NCI-H1048 (cell line): ENCODE measurements around the gene RHBG.
A peak's percentile ranks its signal among the peaks of the same experiment; 100 is the strongest.

Experiments used
- DNase-seq: peaks from one replicate; lab custom pipeline; 2025; lab: John Stamatoyannopoulos, UW

Gene RHBG

DNA sequence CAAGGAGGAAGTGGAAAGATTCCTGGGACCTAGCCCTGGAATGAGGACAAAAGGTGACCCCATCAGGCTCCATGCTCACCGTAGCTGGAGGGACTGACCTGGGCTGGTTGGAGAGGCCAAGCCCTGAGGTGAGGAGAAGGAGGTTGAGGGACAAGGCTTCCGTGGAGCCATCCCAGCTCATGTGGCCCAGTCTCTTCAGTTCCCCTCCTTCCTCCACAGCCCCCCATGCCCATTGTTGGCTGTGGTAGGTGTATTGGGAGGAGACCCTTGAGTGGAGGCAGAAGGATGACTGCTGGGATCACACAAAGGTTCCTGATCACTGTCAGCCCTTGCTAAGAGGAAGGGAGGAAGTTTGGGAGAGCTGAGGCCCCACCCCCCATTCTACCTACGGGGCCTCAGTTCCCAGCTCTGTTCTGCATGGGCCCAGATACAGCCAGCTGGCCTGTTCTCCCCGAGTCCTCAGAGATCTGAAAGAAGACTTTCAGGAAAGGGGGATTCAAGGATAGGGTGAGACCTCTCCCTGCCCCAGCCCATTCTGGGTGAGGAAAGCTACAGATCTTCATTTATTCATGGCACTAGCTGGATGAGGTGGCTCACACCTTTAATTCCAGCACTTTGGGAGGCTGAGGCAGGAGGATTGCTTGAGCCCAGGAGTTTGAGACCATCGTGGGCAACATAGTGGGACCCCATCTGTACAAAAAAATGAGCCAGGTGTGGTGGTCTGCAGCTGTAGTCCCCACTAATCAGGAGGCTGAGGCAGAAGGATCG, 17.3 kb downstream of the RHBG start:
- DNase-seq, result no peak

DNA sequence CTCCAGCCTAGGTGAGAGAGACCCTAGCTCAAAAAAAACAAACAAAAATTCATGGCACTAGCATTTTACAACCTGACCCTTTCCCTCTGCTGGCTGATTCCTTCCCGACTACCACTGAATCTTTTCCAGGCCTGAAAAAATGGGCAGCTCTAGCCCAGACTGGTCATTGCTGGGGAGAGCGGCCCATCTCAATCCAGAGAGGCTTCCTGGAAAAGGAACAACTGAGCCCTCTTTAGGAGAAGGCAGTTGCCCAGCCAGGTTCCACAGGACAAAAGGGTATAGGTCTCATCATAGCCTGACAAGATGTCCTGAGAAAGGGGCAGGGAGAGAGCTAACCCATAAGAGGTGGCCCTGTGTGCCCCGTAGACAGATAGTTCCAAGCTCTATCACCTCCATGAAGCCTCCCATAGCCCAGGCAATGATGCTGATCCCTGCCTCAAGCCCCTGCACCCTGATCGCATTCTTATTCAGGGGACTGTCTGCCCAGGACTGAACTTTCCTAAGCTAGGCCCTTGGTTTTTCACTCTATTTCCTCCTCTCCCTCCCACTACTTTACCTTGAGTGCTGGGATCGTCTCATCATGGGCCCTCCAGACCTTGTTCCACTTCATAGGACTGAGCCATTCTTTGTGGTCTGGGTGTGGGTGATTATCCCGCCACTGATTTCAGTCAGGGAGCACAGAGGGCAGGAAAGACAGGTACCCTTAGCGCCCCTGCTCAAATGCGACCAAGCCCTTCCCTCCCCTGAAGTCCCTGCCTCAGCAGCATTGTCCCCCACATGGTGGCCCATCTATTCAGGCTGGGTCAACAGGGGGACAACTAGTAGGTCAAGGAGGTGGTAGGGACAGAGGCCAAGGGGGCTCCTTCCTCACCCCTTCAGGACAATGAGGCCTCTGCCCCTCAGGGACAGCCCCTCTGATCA, 18.2 kb downstream of the RHBG start:
- no peak for DNase-seq

- DNase-seq, result no peak
Observed at GRCh38 chr1:156387870-156388173, 18.8 kb downstream of the RHBG start.

DNA sequence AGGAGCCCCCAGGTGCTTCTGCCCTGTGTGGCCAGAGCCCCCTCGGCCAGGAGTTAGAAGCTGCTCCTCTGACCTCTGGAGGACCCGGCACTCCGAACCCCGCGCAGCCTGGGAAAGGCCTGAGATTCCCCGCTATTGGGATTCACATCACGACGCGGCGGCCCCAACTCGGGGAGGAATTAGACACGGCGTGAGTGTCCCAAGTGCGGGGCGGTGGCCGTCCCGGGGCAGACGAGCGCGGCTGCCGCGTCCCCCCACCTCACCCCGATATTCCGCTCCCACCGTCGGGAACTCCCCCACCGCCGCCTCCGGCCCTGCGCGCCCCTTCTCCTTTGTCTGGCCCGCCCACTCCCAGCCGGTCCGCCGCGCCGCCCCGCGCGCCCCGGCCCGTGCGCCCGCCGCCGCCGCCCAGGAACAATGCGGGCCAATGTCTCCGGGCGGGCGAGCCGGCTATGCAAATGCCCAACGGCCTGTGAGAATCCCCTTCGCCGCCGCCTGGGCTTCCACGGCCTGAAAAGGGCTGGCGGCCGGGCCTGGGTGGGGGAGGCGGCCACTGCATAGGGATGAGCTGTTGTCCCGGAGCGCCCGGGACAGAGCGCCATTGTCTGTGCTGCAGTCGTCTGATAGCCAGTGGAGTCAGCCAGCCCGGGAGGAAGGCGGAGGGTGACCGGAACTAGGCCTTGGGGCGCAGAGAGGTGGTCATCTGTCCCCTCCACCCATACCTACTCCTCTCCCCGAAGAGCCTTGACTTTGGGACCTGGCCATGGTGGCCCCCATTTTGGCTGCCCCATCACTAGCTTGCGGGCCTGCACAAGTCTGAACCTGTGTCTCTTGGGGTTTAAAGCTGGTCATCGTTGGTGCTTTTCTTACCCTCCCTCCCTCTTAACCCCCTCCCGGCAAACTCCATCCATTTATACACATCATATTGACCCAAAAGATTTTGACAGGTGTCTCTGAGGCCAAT, 19.4 kb downstream of the RHBG start:
- peak; percentile 41 for DNase-seq

DNA sequence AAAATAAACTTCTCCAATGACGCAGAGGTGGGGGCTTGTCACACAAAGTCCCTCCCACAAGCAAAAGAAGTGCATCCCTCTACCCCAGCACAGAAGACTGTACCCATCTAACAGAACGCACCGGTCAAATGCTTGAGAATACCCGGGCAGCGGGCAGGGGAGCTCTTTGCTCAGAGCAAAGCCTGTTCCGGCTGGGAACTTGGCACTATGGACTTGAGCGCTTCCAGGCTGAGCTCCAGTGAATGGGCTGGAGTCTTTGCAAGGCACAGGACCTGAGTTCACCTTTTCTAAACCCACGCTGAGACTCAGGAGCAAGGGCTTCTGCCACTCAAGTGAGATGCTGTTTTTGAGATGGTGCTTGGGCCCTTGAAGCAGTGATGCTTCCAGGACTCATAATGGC, 20.3 kb downstream of the RHBG start:
- DNase-seq, result no peak

DNA sequence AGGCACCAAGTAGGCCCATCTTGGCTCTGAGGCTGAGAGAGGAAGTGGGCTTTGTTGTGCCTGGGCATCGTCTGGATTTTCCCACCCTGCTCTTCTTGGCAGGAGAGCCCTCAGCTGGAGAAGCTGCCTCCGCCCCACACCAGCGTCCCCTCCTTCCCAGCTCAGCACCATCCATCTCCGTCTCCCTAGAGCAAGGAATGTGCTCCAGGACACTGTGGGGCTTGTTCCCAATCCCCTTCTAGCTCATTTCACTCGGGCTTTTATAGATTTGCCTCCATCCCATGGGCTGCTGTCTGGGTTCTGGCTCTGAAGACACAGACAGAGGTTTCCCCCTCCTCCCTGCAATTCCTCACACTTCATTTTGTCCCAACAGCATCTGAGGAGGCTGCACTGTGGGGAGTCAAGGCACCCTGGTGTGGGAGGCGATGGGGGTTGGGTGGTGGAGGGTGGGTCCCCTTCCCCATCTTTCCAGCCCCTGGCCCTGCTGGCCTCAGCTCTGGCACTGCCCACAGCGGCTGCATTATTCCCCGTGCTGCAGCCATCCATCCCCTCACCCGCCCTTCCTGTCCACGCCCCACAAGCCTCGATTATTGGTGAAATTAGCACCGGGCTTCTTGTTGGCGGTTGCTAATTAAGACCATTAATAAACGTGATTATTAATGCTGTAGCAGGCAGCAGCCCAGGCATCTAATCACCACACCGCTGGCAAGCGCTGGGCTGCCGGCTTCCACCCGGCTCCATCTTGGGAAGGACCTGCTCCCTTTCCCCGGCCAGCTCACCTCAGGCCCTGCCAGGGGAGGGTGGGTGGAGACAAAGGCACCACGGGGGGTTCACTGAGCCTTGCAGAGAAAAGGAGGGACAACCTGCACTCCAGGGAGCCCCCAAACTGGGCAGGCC, 21.7 kb downstream of the RHBG start:
- DNase-seq, result no peak

DNA sequence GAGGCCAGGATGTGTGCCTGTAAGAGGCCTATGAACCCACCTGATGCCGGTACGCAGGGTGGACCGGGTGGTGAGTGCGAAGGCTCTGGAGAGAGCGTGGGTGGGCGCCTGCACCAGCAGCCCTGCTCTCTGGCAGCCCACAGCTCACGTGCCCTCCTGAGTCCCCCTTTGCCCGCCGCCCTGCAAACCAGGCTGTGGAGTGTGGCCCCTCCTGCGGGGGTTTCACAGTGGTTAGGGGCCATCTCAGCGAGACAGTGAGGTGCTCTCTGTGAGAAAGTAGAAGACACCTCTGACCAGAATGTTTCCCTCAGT, 22.3 kb downstream of the RHBG start:
- no peak for DNase-seq

GRCh38 chr1:156391701-156392100, 22.7 kb downstream of the RHBG start:
- DNase-seq, result no peak

- DNase-seq, result no peak
Observed at GRCh38 chr1:156392452-156392853, 23.4 kb downstream of the RHBG start.

DNA sequence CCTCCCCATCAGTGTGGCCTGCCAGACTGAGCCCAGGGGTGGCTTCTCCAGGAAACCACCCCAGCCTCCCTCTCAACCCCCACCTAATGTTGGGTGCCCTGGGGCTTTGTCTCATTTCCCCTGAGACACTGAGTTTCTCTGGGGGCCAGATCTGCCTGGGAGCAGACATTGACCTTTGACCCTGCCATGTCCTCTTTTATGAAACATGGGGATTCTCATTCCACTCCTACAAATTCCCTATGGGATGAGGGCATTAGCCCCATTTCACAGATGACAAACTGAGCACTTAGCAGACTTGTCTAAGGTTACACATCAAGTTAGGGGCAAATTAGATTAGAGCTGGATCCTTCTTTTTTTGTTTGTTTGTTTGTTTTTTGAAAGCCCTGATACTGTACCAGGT, 24.1 kb downstream of the RHBG start:
- no peak for DNase-seq

- no peak for DNase-seq
Observed at GRCh38 chr1:156394082-156394481, 25.1 kb downstream of the RHBG start.

DNA sequence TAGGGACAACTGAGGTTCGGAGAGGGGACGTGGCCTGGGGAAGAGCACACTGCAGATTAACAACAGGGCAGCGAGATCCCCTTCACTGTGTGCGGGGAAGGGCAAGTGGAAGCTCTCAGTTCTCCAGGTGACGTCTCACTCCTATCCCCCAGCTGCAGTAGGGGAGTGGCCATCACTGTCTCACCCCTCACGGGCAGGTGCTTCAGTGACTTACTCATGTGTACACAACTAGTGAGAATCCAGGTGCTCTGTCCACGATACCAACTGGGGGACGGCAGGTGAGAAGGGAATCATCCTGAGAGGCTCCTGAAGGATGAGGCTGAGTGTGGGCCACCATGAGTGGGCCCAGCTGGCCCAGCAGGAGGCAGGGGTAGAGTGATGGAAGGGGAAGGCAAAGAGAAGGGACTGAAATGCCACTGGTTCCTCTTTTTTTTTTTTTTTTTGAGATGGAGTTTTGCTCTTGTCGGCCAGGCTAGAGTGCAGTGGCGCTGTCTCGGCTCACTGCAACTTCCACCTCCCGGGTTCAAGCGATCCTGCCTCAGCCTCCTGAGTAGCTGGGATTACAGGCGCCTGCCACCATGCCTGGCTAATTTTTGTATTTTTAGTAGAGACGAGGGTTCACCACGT, 25.9 kb downstream of the RHBG start:
- DNase-seq, result no peak

DNA sequence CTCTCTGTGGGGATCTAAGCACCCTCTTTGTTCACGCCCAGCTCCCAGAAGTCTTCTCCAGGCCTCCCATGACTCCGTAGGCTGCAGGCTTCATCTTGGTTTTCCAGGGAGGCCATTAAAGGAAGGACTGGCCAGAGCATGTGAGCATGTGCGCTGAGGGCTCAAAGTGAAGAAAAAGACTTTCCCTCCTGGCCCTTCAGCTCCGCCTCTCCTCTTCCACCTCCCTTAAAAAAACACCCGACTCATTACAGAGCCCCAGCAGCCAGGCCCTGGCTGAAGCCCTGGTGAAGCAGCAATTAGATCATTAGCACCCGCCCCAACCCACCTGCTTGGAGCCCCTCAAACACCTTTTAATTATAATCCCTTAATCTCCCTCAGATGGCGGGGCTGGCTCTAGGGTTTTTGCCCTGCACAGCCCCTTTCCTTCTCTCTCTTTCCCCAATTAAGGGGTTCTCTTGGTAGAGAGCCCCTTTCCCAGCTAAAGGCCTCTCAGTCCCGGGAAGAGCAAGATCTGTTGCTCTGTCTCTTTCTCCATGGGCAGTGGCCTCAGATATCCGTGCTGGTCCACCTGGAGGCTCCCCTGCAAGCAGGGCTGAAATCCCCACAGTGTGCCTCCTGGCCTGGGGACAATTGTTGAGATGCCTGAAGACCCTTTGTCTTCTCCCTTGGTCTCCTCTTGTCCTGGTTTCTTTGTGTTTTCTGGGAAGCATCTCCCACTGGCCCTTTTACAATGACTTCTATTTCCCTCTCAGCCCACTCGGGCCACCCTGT, 30.5 kb downstream of the RHBG start:
- no peak for DNase-seq

GRCh38 chr1:156400191-156400935, 31.4 kb downstream of the RHBG start:
- DNase-seq, result no peak

DNA sequence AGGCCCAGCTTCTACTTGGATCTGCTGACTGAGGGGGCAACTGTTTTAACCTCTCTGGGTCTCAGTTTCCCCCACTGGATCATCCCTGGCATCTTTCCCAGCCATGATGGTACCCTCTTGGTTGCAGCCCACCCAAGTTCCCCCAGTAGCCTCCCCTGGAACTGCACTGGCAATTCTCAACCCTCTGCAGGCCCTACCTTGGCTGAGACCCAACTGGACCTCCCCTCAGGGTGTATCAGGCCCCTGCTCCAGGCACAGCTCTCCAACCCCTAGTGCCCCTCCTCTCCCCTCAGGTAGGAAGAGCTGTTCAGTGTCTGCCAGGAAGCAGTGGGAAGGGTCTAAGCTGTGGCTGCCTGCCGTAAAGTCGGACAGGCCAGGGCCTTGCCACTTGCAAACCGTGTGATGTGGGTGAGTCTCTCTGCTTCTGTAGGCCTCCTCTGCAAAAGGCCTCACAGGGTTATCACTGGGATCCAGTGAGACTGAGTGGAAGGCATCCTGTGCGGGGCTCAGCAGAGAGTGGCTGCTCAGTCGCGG, 32.1 kb downstream of the RHBG start:
- no peak for DNase-seq

DNA sequence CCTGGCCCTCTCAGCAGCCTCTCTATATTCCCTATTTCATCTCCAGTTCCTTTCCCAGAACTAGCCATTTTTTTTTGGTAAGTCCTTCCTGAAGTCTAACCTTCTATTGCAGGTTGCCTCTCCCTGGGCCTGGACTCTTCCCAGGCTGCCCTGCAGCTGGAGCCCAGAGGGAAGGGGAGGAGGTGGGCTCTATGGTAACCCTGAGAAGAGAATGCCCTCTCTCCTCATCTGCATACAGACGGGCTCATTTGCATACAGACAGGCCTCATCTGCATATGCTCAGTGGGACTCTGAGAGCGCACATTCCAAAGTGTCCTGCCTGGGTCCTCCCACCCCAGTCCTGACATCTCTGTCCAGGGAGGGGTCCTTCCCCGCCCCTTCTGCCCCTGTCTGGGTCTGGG, 32.7 kb downstream of the RHBG start:
- peak; percentile 55 for DNase-seq

DNA sequence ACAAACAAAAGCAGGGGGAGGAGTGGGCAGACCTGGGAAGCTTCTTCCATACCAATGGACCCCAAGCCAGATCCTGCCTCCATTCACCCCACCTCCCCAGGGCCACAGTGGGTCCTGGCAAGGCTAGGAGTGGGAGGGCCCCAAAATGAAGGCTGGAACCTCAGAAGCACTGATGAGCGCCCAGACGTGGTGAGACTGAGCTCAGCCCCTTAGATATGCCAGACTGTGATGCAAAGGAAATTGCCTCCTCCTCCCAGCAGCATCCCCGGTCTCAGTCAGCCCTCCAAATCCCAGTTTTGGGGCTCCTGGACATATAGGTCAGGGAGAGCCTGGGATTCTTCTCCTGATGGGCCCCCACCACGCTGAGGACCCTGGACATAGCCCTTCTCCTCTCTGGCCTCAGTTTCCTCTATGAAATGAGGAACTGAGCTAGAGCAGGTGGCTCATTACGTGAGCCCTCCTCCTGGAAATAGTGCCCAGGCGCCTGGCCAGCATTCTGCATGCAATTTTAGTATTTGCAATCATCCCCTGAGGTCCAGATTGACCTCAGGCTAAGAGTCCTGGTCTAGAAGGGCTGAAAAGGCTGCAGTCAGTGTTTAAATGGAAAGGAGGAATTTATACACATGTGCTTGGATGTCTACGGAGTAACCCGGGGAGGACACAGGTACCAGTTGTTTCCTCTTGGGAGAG, 33.5 kb downstream of the RHBG start:
- DNase-seq, result no peak

DNA sequence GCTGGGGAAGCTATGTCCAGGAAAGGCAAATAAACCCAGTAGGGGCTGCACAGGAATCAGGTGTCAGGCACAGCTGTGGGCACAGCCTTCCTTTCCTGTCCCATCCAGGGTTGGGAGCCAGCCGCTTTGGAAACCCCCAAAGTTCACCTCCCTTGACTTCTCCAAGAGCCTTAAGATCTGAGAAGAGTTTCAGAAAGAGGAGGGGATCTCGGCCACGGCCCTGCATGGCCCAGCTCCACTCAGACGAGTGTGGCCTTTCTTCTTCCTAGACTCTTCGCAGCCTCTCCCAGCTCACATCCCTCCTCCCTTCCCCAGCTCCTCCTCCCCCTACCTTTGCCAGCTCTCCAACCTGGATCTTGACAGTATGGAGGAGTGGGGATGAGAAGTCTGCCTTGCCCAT, 36.7 kb downstream of the RHBG start:
- DNase-seq, result no peak

- no peak for DNase-seq
Observed at GRCh38 chr1:156406251-156406650, 37.2 kb downstream of the RHBG start.
